Left lung (tissue), 10 donors: ENCODE data around the gene ACSM3. TPM values are rescaled to one million over a fixed set of nuclear protein-coding genes. Genes with fewer than 3 reads are reported as not detected.

Experiments used
- ATAC-seq: fragments of 200-7000 bp; cut with Tn5 transposase; one replicate; pipeline ENCODE4 v1.9.1; 2020; ENCODE audit warnings: moderate library complexity
- DNase-seq, 4 donors: peaks; one replicate each; pipeline ENCODE4 v3.0.0-alpha.2; 2013 to 2020
- H3K27ac ChIP-seq, 2 donors: fragments of 200-600 bp; sonication (generic) in 1 of 2; one replicate each; pipeline versions ENCODE4 v1.5.0 to v1.8.0; 2020 to 2021
- H3K27me3 ChIP-seq, 2 donors: fragments of 200-600 bp; sonication (generic) in 1 of 2; one replicate each; pipeline versions ENCODE4 v1.5.0 to v1.8.0; 2020 to 2021
- H3K36me3 ChIP-seq, 2 donors: fragments of 200-600 bp; sonication (generic) in 1 of 2; one replicate each; pipeline versions ENCODE4 v1.5.0 to v1.8.0; 2020 to 2021
- H3K4me1 ChIP-seq, 2 donors: fragments of 200-600 bp; one replicate each; pipeline ENCODE4 v1.8.0; 2021
- H3K4me3 ChIP-seq, 2 donors: fragments of 200-600 bp; sonication (generic) in 1 of 2; one replicate each; pipeline versions ENCODE4 v1.5.0 to v1.8.0; 2020 to 2021; ENCODE audit warnings: mild to moderate bottlenecking in 1 of 2
- H3K9me3 ChIP-seq, 2 donors: fragments of 200-600 bp; sonication (generic) in 1 of 2; one replicate each; pipeline versions ENCODE4 v1.5.0 to v1.8.0; 2020 to 2021
- intact Hi-C, 2 donors: fragments of 100-400 bp; cut with DNase I; formaldehyde crosslinking; loops; one replicate each; pipeline versions ENCODE4 v1.11.2 to v1.14.2; 2022
- polyA plus RNA-seq, 6 donors: library from polyadenylated mRNA; unstranded; fragments of 120-200 nt; gene quantifications; one replicate each; pipeline ENCODE4 v1.2.1, GENCODE V29; 2013; ENCODE audit not compliant: insufficient read length in 6 of 6
- total RNA-seq, 2 donors: library from RNA; stranded (reverse); fragmentation: NEBNext Ultra II Directional; extraction: Animal tissue kit (Norgen Biotek cat#: 25700); gene quantifications; one replicate each; pipeline ENCODE4 v1.2.1, GENCODE V29; 2021
- TF ChIP-seq, protein P1 (sequence below), 2 donors: fragments of 200-600 bp; sonication (generic) in 1 of 2; IDR thresholded peaks; one replicate each; pipeline versions ENCODE4 v1.5.0 to v1.8.0; 2021; ENCODE audit warnings: antibody characterized with exemption in 2 of 2
- donor health status: DM: no; HTN: yes; CAD: no.
- donor health status: DM: no; HTN: no; CAD: no.

ACSM3 gene
- total and polyA plus RNA-seq, 8 donors: 15.7 to 75.9 (median 56.9) TPM

DNA sequence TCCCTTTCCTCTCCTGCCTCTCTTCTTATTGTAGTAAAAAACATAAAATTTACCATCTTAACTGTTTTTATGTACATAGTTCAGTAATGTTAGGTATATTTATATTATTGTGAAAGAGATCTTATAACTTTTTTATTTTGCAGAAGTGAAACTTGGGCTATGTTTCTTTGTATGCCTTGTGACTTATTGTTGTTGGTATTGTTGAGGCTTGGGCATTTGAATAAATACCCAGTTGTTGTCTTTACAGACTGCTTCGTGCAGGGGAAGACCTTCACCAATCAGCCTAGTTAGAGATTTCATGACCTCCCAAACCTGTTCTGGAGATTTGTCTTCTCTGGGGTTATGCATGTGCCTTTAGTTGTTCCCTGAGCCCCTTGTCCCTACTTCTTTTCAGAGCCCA is 74.4 kb downstream of the ACSM3 start:
- Histone ChIP-seq H3K36me3 (peaks cover 0 to 13% of the 10 kb centered on the region in 2 donors), H3K9me3 (peaks cover 0 to 6% of the 10 kb centered on the region in 2 donors), H3K4me3 (no peak overlapping the region), H3K27ac (no peak overlapping the region), H3K27me3 (no peaks in the 10 kb centered on the region), H3K4me1 (no peaks in the 10 kb centered on the region)
- no peak for ATAC-seq
- DNase-seq: no peak
- TF ChIP-seq, protein P1, sequence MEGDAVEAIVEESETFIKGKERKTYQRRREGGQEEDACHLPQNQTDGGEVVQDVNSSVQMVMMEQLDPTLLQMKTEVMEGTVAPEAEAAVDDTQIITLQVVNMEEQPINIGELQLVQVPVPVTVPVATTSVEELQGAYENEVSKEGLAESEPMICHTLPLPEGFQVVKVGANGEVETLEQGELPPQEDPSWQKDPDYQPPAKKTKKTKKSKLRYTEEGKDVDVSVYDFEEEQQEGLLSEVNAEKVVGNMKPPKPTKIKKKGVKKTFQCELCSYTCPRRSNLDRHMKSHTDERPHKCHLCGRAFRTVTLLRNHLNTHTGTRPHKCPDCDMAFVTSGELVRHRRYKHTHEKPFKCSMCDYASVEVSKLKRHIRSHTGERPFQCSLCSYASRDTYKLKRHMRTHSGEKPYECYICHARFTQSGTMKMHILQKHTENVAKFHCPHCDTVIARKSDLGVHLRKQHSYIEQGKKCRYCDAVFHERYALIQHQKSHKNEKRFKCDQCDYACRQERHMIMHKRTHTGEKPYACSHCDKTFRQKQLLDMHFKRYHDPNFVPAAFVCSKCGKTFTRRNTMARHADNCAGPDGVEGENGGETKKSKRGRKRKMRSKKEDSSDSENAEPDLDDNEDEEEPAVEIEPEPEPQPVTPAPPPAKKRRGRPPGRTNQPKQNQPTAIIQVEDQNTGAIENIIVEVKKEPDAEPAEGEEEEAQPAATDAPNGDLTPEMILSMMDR (IDR thresholded peaks at IDR 0.05): no peak
- intact Hi-C loops: no loop called here

DNA sequence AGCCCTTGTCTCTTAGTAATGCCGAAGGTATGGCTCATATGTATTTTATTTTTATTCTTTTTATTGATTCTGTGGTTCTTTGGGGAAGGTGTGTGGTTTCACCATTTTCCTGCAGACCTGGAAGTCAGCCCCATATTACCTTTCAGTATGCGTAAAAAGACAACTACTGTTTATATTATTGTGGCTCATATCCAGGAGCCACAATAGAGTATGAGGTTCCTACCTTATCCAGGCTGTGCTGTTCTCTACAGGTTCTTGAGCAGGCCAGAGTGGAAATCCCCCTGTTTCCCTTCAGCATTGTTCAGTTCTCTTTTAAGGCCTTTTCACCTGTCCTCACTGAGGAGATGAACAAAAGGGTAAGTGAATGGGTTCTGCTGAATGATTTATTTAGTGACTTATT is 75.7 kb downstream of the ACSM3 start:
- intact Hi-C loops: no loop called here
- H3K4me1 ChIP-seq: peaks cover 0 to 2% of the 10 kb centered on the region in 2 donors
- H3K27ac ChIP-seq: no peak overlapping the region
- DNase-seq (no peak), ATAC-seq (no peak)
- H3K36me3 ChIP-seq: peaks cover 0 to 13% of the 10 kb centered on the region in 2 donors
- H3K9me3 ChIP-seq: peaks cover 0 to 6% of the 10 kb centered on the region in 2 donors
- no peaks in the 10 kb centered on the region for H3K27me3 ChIP-seq
- TF ChIP-seq, protein P1 (IDR thresholded peaks at IDR 0.05): no peak
- H3K4me3 ChIP-seq: no peak overlapping the region

DNA sequence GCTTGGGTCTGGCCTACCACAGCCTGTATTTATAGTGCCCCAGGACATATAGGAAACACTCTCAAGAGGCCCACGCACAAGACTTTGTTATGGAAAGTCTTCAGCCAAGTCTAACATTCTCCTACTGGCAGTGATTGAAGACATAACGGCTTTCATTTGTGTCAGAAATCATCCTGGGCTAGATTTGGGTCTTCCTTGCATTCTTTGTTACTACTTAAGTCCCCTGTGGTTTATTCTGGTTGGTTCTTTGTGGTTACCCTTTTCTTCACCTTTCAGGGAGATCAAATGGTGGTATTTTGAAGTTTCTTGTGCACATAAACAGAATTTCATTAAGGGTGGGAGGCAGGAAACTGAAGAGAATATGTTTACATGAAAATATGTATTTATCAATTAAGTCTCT is 80.2 kb downstream of the ACSM3 start:
- ATAC-seq: no peak
- peak overlapping the region in 1 of 2 donors; percentile 48 for H3K27ac ChIP-seq
- DNase-seq: no peak
- no peaks in the 10 kb centered on the region for H3K9me3 ChIP-seq
- no peaks in the 10 kb centered on the region for H3K36me3 ChIP-seq
- no peak overlapping the region for H3K4me3 ChIP-seq
- intact Hi-C loops: loop anchor here in 1 of 2 donors (10.0 kb wide), 1 partner anchor 251 kb away; no protein-coding TSS in a partner anchor
- no peaks in the 10 kb centered on the region for H3K27me3 ChIP-seq
- TF ChIP-seq, protein P1 (IDR thresholded peaks at IDR 0.05): no peak
- H3K4me1 ChIP-seq: peaks cover 0 to 3% of the 10 kb centered on the region in 2 donors

DNA sequence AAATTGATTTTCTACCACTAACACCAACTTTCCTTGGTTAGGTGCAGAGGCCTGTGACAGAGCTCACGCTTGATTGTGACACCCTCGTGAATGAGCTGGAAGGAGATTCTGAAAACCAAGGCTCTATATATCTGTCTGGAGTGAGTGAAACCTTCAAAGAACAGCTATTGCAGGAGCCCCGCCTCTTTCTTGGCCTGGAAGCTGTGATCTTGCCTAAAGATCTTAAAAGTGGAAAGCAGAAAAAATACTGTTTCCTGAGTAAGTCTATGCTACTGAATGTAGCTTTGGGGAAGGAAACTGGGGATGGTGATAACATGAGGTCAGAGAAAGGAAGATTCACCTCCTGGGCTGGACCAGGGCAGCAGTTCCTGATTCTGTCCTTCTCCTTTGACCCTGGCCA is 80.8 kb downstream of the ACSM3 start:
- H3K9me3 ChIP-seq: no peaks in the 10 kb centered on the region
- DNase-seq (no peak), ATAC-seq (no peak)
- H3K4me1 ChIP-seq: peaks cover 0 to 6% of the 10 kb centered on the region in 2 donors
- TF ChIP-seq, protein P1 (IDR thresholded peaks at IDR 0.05): no peak
- H3K4me3 ChIP-seq: no peak overlapping the region
- H3K27me3 ChIP-seq: no peaks in the 10 kb centered on the region
- peak overlapping the region in 1 of 2 donors; percentile 48 for H3K27ac ChIP-seq
- H3K36me3 ChIP-seq: no peaks in the 10 kb centered on the region
- intact Hi-C loops: loop anchor here in 1 of 2 donors (10.0 kb wide), 1 partner anchor 250 kb away; no protein-coding TSS in a partner anchor

DNA sequence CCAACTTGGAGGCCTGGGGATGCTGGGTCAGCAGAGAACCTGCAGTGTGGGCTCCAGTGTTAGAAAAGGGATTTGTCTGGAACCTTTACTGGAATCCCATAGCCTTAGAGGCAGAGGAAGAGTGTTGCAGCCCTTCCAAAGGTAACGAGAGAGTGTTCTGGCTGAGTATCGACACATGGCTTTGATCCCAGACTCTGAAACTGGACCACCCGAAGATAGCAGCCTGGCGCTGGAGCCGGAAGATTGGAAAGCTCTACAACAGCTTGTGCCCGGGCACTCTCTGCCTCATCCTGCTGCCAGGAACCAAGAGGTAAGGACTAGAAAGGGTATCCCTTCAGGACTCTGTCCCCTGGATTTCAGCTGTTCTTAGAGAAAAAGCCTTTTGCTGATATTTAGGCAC is 82.2 kb downstream of the ACSM3 start:
- no peak for DNase-seq
- no peak for ATAC-seq
- intact Hi-C loops: loop anchor here in 1 of 2 donors (10.0 kb wide), 1 partner anchor 249 kb away; no protein-coding TSS in a partner anchor

More for the DNA sequence above, 82.2 kb downstream of the ACSM3 start:
- TF ChIP-seq, protein P1 (IDR thresholded peaks at IDR 0.05): no peak
- no peak overlapping the region for H3K4me3 ChIP-seq
- H3K27me3 ChIP-seq: no peaks in the 10 kb centered on the region
- H3K27ac ChIP-seq: no peak overlapping the region
- H3K4me1 ChIP-seq: peaks cover 5 to 19% of the 10 kb centered on the region in 2 donors
- H3K9me3 ChIP-seq: no peaks in the 10 kb centered on the region
- no peaks in the 10 kb centered on the region for H3K36me3 ChIP-seq
